H1 (cell line): Measurements from ENCODE around the gene MYOG. TPM values are rescaled to one million over a fixed set of nuclear protein-coding genes. Genes with fewer than 3 reads are reported as not detected.

ENCODE experiments used
- CTCF ChIA-PET: fragments of 300-600 bp; sonication (Branson Sonifier 250); formaldehyde crosslinking; loops from one replicate; lab custom pipeline; 2021; ENCODE audit not compliant: partially characterized antibody; lab: Charles Lee
- POLR2A ChIA-PET: fragments of 300-600 bp; sonication (Branson Sonifier 250); formaldehyde crosslinking; loops from one replicate; lab custom pipeline; 2021; ENCODE audit warnings: inconsistent platforms; ENCODE audit not compliant: partially characterized antibody; lab: Charles Lee
- DNase-seq, 2 experiments: peaks; one replicate each; pipeline versions ENCODE4 v3.0.0 to v3.0.0-alpha.2; 2010 to 2022; ENCODE audit warnings: low spot score in 2 of 2, low read depth in 1 of 2, mixed read lengths in 1 of 2
- FAIRE-seq: peaks from 2 replicates; lab custom pipeline; 2011; peaks lifted over from hg19 to GRCh38; lab: Jason Lieb, UNC
- H2AFZ ChIP-seq: 2 replicates; pipeline ENCODE4 v1.8.1; 2012; ENCODE audit warnings: low read length, inconsistent platforms
- H2AK5ac ChIP-seq: 2 replicates; pipeline ENCODE4 v1.6.1; 2013; ENCODE audit warnings: low read depth, low read length
- H2BK120ac ChIP-seq: replicated peaks from 2 replicates; pipeline ENCODE3; 2013; ENCODE audit warnings: low read depth, low read length, inconsistent platforms
- H2BK12ac ChIP-seq: 2 replicates; pipeline ENCODE4 v1.6.1; 2013; ENCODE audit warnings: low read depth, low read length
- H2BK15ac ChIP-seq: 2 replicates; pipeline ENCODE4 v1.6.1; 2013; ENCODE audit warnings: low read length
- H2BK20ac ChIP-seq: 2 replicates; pipeline ENCODE4 v1.6.1; 2013; ENCODE audit warnings: low read length
- H2BK5ac ChIP-seq: 2 replicates; pipeline ENCODE4 v1.6.1; 2013; ENCODE audit warnings: low read depth, low read length
- H3K14ac ChIP-seq: 2 replicates; pipeline ENCODE4 v1.6.1; 2013; ENCODE audit warnings: inconsistent platforms; ENCODE audit not compliant: insufficient read length
- H3K18ac ChIP-seq: 2 replicates; pipeline ENCODE4 v1.6.1; 2013; ENCODE audit warnings: low read length; ENCODE audit errors: extremely low read depth
- H3K23ac ChIP-seq: 2 replicates; pipeline ENCODE4 v1.6.1; 2013; ENCODE audit warnings: inconsistent platforms; ENCODE audit not compliant: insufficient read length
- H3K23me2 ChIP-seq: 2 replicates; pipeline ENCODE4 v1.6.1; 2013; ENCODE audit warnings: low read depth, low read length
- H3K27ac ChIP-seq: 2 replicates; pipeline ENCODE4 v1.6.1; 2011; ENCODE audit warnings: low read depth, low read length, inconsistent platforms
- H3K27me3 ChIP-seq, 4 experiments: replicated peaks in 1 of 4; 1 replicate in 1 of 4; 2 replicates in 3 of 4; pipeline versions ENCODE4 v1.6.1 to v1.8.1; 2011 to 2013; ENCODE audit warnings: low read length in 3 of 4, mild to moderate bottlenecking in 3 of 4, inconsistent platforms in 2 of 4, mixed read lengths in 2 of 4, moderate library complexity in 1 of 4; ENCODE audit not compliant: control insufficient read depth in 3 of 4, insufficient read depth in 3 of 4; ENCODE audit errors: extremely low read depth in 1 of 4
- H3K36me3 ChIP-seq, 4 experiments: 2 replicates each; pipeline versions ENCODE4 v1.6.1 to v1.8.1; 2011 to 2013; ENCODE audit warnings: mild to moderate bottlenecking in 4 of 4, low read length in 3 of 4, moderate library complexity in 2 of 4, control low read depth in 1 of 4, inconsistent platforms in 1 of 4; ENCODE audit not compliant: insufficient read depth in 4 of 4, control insufficient read depth in 2 of 4
- H3K4ac ChIP-seq: replicated peaks from 2 replicates; pipeline ENCODE3; 2013; ENCODE audit warnings: low read length, low read depth, mixed read lengths, inconsistent platforms; ENCODE audit not compliant: insufficient read length
- H3K4me1 ChIP-seq, 4 experiments: replicated peaks in 1 of 4; 1 replicate in 1 of 4; 2 replicates in 3 of 4; pipeline versions ENCODE4 v1.6.1 to v1.8.1; 2011 to 2013; ENCODE audit warnings: low read length in 3 of 4, inconsistent platforms in 2 of 4, mixed read lengths in 1 of 4; ENCODE audit not compliant: insufficient read depth in 4 of 4, control insufficient read depth in 3 of 4
- H3K4me2 ChIP-seq, 2 experiments: 2 replicates each; pipeline versions ENCODE4 v1.6.1 to v1.8.1; 2011 to 2013; ENCODE audit warnings: low read depth in 2 of 2, low read length in 2 of 2, control low read depth in 1 of 2, inconsistent platforms in 1 of 2, mild to moderate bottlenecking in 1 of 2; ENCODE audit not compliant: insufficient read depth in 1 of 2
- H3K4me3 ChIP-seq, 4 experiments: fragments of 200-600, 300-600 bp in 1 of 4; sonication (generic), shearing (Covaris generic), sonication (Bioruptor Twin) in 1 of 4; 2 replicates each; pipeline versions ENCODE4 v1.5.1 to v1.8.1; 2011 to 2016; ENCODE audit warnings: low read length in 4 of 4, low read depth in 3 of 4, control low read depth in 2 of 4, inconsistent platforms in 2 of 4, mild to moderate bottlenecking in 2 of 4, mixed read lengths in 1 of 4, moderate library complexity in 1 of 4; ENCODE audit not compliant: insufficient read depth in 2 of 4; ENCODE audit errors: extremely low read depth in 1 of 4
- H3K56ac ChIP-seq: replicated peaks from 2 replicates; pipeline ENCODE3; 2013; ENCODE audit warnings: low read depth, mild to moderate bottlenecking, mixed read lengths, low read length, inconsistent platforms; ENCODE audit not compliant: insufficient read length
- H3K79me1 ChIP-seq: 2 replicates; pipeline ENCODE4 v1.6.1; 2013; ENCODE audit warnings: low read depth, low read length, control low read depth
- H3K79me2 ChIP-seq, 2 experiments: 2 replicates each; pipeline versions ENCODE4 v1.6.1 to v1.8.1; 2012 to 2013; ENCODE audit warnings: low read length in 2 of 2, mild to moderate bottlenecking in 2 of 2, inconsistent platforms in 1 of 2; ENCODE audit not compliant: insufficient read depth in 2 of 2, control insufficient read depth in 1 of 2
- H3K9ac ChIP-seq, 4 experiments: replicated peaks in 1 of 4; 1 replicate in 1 of 4; 2 replicates in 3 of 4; pipeline versions ENCODE4 v1.6.1 to v1.8.1; 2011 to 2013; ENCODE audit warnings: low read depth in 3 of 4, low read length in 3 of 4, control low read depth in 2 of 4, mild to moderate bottlenecking in 2 of 4, moderate library complexity in 2 of 4, inconsistent platforms in 1 of 4; ENCODE audit errors: extremely low read depth in 1 of 4
- H3K9me3 ChIP-seq, 2 experiments: 2 replicates each; pipeline versions ENCODE4 v1.6.1 to v1.8.1; 2012 to 2013; ENCODE audit warnings: mild to moderate bottlenecking in 2 of 2, moderate library complexity in 2 of 2, control low read depth in 1 of 2, inconsistent platforms in 1 of 2, low read depth in 1 of 2, low read length in 1 of 2, mixed read lengths in 1 of 2; ENCODE audit not compliant: insufficient read depth in 2 of 2
- H4K20me1 ChIP-seq, 2 experiments: replicated peaks in 1 of 2; 2 replicates each; pipeline versions ENCODE3 to v1.8.1; 2011 to 2013; ENCODE audit warnings: inconsistent platforms in 2 of 2, low read length in 2 of 2, mild to moderate bottlenecking in 1 of 2; ENCODE audit not compliant: insufficient read depth in 2 of 2, control insufficient read depth in 1 of 2
- H4K5ac ChIP-seq: 2 replicates; pipeline ENCODE4 v1.6.1; 2013; ENCODE audit warnings: low read length, low read depth, mixed read lengths, inconsistent platforms; ENCODE audit not compliant: insufficient read length
- H4K8ac ChIP-seq: 2 replicates; pipeline ENCODE4 v1.8.0; 2013; ENCODE audit warnings: mild to moderate bottlenecking, moderate library complexity, low read length, inconsistent platforms; ENCODE audit not compliant: insufficient read depth; ENCODE audit errors: extremely low read depth
- H4K91ac ChIP-seq: replicated peaks from 2 replicates; pipeline ENCODE3; 2013; ENCODE audit warnings: low read length, mixed read lengths, inconsistent platforms; ENCODE audit not compliant: insufficient read length
- ASH2L ChIP-seq: fragments of 200-600, 300-600 bp; sonication (generic); IDR thresholded peaks from one replicate; pipeline ENCODE4 v1.7.1; 2017; ENCODE audit warnings: low read length
- CREB1 ChIP-seq: IDR thresholded peaks from 2 replicates; pipeline ENCODE4 v1.6.1; 2012; ENCODE audit warnings: inconsistent platforms
- GABPA ChIP-seq: IDR thresholded peaks from 2 replicates; pipeline ENCODE4 v1.6.1; 2011; ENCODE audit warnings: mild to moderate bottlenecking, low read length, moderate library complexity, borderline replicate concordance; ENCODE audit not compliant: insufficient read depth
- JUND ChIP-seq: IDR thresholded peaks from 2 replicates; pipeline ENCODE4 v1.6.1; 2011; ENCODE audit warnings: mild to moderate bottlenecking, improper control_type of control experiment, low read length
- POU5F1 ChIP-seq: IDR thresholded peaks from 2 replicates; pipeline ENCODE4 v1.6.1; 2011; ENCODE audit warnings: low read depth, mild to moderate bottlenecking, low read length, moderate library complexity
- RAD21 ChIP-seq, 2 experiments: IDR thresholded peaks in 1 of 2; conservative IDR thresholded peaks in 1 of 2; 2 replicates each; pipeline ENCODE4 v1.6.1; 2011; ENCODE audit warnings: low read depth in 2 of 2, low read length in 2 of 2, improper control_type of control experiment in 1 of 2, inconsistent platforms in 1 of 2, mild to moderate bottlenecking in 1 of 2, moderate library complexity in 1 of 2
- SIN3A ChIP-seq, 2 experiments: IDR thresholded peaks in 1 of 2; conservative IDR thresholded peaks in 1 of 2; 2 replicates each; pipeline ENCODE4 v1.6.1; 2011 to 2012; ENCODE audit warnings: low read length in 2 of 2, improper control_type of control experiment in 1 of 2, low read depth in 1 of 2, mild to moderate bottlenecking in 1 of 2
- SIRT6 ChIP-seq: IDR thresholded peaks from one replicate; pipeline ENCODE4 v1.7.1; 2012; ENCODE audit warnings: low read length, inconsistent platforms
- SRF ChIP-seq: IDR thresholded peaks from 2 replicates; pipeline ENCODE4 v1.6.1; 2011; ENCODE audit warnings: mild to moderate bottlenecking, low read depth, low read length, moderate library complexity
- TCF12 ChIP-seq: IDR thresholded peaks from 2 replicates; pipeline ENCODE4 v1.6.1; 2011; ENCODE audit warnings: low read depth, mild to moderate bottlenecking, low read length
- WGBS, 2 experiments: shearing (Covaris generic) in 1 of 2; methylation state at CpG; one replicate each; pipeline versions ENCODE4 v1.1.6 to v1.1.7; 2013 to 2015; ENCODE audit warnings: low lambda C conversion rate in 2 of 2, mixed read lengths in 2 of 2, inconsistent platforms in 1 of 2, low coverage in 1 of 2, missing lambda C conversion rate in 1 of 2; ENCODE audit not compliant: insufficient replicate concordance in 2 of 2, insufficient coverage in 1 of 2, insufficient read length in 1 of 2; ENCODE audit errors: extremely low coverage in 1 of 2, missing lambda C conversion rate in 1 of 2; 5-methylcytosine and 5-hydroxymethylcytosine counted together
- polyA plus RNA-seq, 7 experiments: library from polyadenylated mRNA; depleted of rRNA in 3 of 7; stranded (reverse) in 5 of 7; unstranded in 2 of 7; fragments of >200 nt in 5 of 7; fragments of 200-250 nt in 2 of 7; gene quantifications; 1 replicate in 5 of 7; 2 replicates in 1 of 7; 4 replicates in 1 of 7; pipeline versions ENCODE4 v1.2.1 to v1.2.3, GENCODE V29; 2011 to 2013; ENCODE audit warnings: missing spikeins in 2 of 7, mixed read lengths in 2 of 7
- total RNA-seq: library from RNA; stranded (reverse); fragmentation: NEBNext Ultra II Directional; extraction: Animal tissue kit (Norgen Biotek cat#: 25700); gene quantifications from 2 replicates; pipeline ENCODE4 v1.2.1, GENCODE V29; 2021

MYOG gene
- total and polyA plus RNA-seq, 2 of the 8 experiments (the other 6 are each of a cell fraction or from before 2014, with no cell fraction given), result not detected

DNA sequence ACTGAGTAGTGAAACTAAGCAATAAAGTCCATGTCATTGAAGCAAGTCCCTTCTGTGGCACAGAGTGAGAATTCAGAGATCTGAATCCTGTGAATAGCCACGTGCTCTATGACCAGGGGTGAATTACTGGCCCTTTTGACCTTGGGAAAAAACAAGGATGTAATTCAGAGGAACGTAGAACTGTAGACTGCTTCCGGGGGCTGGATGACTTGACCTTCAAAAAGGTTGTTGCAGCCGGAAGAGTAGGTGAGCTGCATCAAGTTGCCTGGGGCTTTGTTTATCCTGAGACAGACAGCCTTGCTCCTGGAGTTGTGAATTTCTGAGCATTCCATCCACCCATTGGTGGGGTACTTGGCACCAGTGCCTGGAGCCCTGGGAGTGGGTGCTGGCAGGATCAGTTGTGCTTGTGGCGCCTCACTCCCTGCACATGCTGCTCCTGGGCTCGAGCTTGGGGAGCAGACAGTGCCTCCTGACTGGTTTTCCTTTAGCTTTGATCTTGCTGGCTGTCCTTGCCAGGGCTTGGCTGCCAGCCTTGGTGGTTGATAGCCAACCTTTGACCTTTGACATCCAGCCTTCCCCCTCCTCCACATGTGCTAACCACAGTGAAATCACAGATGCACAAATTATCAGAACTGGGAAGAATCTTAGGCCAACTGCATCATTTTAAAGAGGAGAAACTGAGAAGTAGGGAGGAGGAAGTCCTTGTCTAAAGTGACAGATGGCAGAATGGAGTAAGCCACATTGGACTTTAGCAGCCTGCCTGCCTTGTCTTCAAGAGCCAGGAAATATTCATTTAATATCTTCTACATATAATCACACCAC lies 16.2 kb upstream of the MYOG start:
- H2BK20ac ChIP-seq, result no peak overlapping the region
- H4K5ac ChIP-seq, result no peak overlapping the region
- H2AFZ ChIP-seq, result no peak overlapping the region
- no peak overlapping the region for H3K14ac ChIP-seq
- H3K23me2 ChIP-seq, result no peaks in the 10 kb centered on the region
- no peaks in the 10 kb centered on the region for H3K79me2 ChIP-seq
- ChIA-PET POLR2A (no interaction called here), CTCF (interaction anchor here (0.6 to 8.3 kb wide), 17 partner anchors 14 to 168 kb away, joined by 3 to 89 read pairs (median 3); partner anchors contain the start of genes ADORA1 and MYOG)
- H2BK15ac ChIP-seq, result no peak overlapping the region
- H3K4me1 ChIP-seq, result no peaks in the 10 kb centered on the region
- no peak overlapping the region for H3K56ac ChIP-seq
- H4K20me1 ChIP-seq, result no peaks in the 10 kb centered on the region
- 0 out of 4 replicates have a peak, but pooled peaks cover 0 to 4% of the 10 kb centered on the region in 2 experiments for H3K9me3 ChIP-seq
- 79% methylated on average over 6 of the region's 6 CpGs; no CpG with 5 or more reads in 1 of the 2 experiments for WGBS, 2 experiments
- H3K4me3 ChIP-seq, result no peak overlapping the region
- peaks cover 0 to 4% (median 0%) of the 10 kb centered on the region in 4 experiments; a peak in 1 of 7 replicates for H3K27me3 ChIP-seq
- DNase-seq (no peak), FAIRE-seq (no peak)
- no peak overlapping the region for H3K23ac ChIP-seq
- H2BK5ac ChIP-seq, result no peak overlapping the region
- no peak overlapping the region for H2AK5ac ChIP-seq
- no peaks in the 10 kb centered on the region for H3K79me1 ChIP-seq
- no peak overlapping the region for H3K18ac ChIP-seq
- no peak overlapping the region for H3K9ac ChIP-seq
- H3K27ac ChIP-seq, result no peak overlapping the region
- H2BK120ac ChIP-seq, result no peak overlapping the region
- H2BK12ac ChIP-seq, result no peak overlapping the region
- no peaks in the 10 kb centered on the region for H3K36me3 ChIP-seq
- no peak overlapping the region for H3K4ac ChIP-seq
- H4K8ac ChIP-seq, result peak overlapping the region; percentile 36; the same call in 1 of the 2 replicates
- H3K4me2 ChIP-seq, result no peak overlapping the region
- H4K91ac ChIP-seq, result no peak overlapping the region
- TF ChIP-seq GABPA, result no peak
- no peak for TF ChIP-seq SRF
- TF ChIP-seq JUND, result no peak
- no peak for TF ChIP-seq TCF12
- TF ChIP-seq RAD21 (IDR thresholded peaks at IDR 0.05 in 1 of 2, conservative IDR thresholded peaks at IDR 0.05 in 1 of 2; ENCODE audit: low read depth in 2 of 2, low read length in 2 of 2), result no peak
- TF ChIP-seq ASH2L, result no peak
- TF ChIP-seq SIRT6, result no peak
- TF ChIP-seq SIN3A (conservative IDR thresholded peaks at IDR 0.05 in 1 of 2, IDR thresholded peaks at IDR 0.05 in 1 of 2; ENCODE audit: low read depth in 1 of 2, low read length in 2 of 2), result no peak
- no peak for TF ChIP-seq CREB1
- no peak for TF ChIP-seq POU5F1
